ENCODE measurements around the gene HAL. TPM values are rescaled to one million over a fixed set of nuclear protein-coding genes. Genes with fewer than 3 reads are reported as not detected.

The HAL gene
- polyA plus RNA-seq, 1 of the 3 experiments (the other 2 are of a cell fraction) = 0.08 TPM

GRCh38 chr12:95967301-95967700 is 28.8 kb downstream of the HAL start:
- no peak for DNase-seq
- no peaks in the 10 kb centered on the region for H3K9me2 ChIP-seq
- ChIA-PET POLR2A (no interaction called here), CTCF (interaction anchor here (1.8 to 10.3 kb wide), 2 partner anchors 31 to 51 kb away, joined by 8 to 105 read pairs; no protein-coding TSS in a partner anchor)
- no peaks in the 10 kb centered on the region for H4K20me1 ChIP-seq (ENCODE audit: insufficient read depth)
- H3K4me3 ChIP-seq (ENCODE audit: low read depth in 2 of 2, low read length in 1 of 2) = no peak overlapping the region; a peak in 1 of 4 replicates
- H3K4me1 ChIP-seq (ENCODE audit: control insufficient read depth in 1 of 2, insufficient read depth in 2 of 2, low read depth in 1 of 2, low read length in 1 of 2) = peaks cover 0 to 7% of the 10 kb centered on the region in 2 experiments; a peak in 2 of 4 replicates
- H3K27ac ChIP-seq (ENCODE audit: low read depth in 2 of 2, low read length in 1 of 2) = no peak overlapping the region
- no peaks in the 10 kb centered on the region for H3K9me3 ChIP-seq
- no peak overlapping the region for H3K9ac ChIP-seq
- no peak overlapping the region for H3K4me2 ChIP-seq
- no peaks in the 10 kb centered on the region for H3F3A ChIP-seq (replicated peaks; ENCODE audit: insufficient read depth)
- 66% methylated on average over 2 of the region's 2 CpGs for WGBS (ENCODE audit: low lambda C conversion rate)
- no peaks in the 10 kb centered on the region for H3K36me3 ChIP-seq (replicated peaks in 1 of 2; ENCODE audit: control insufficient read depth in 1 of 2, insufficient read depth in 2 of 2, low read length in 1 of 2)
- H2AFZ ChIP-seq (ENCODE audit: low read depth) = no peak overlapping the region
- no peaks in the 10 kb centered on the region for H3K27me3 ChIP-seq (ENCODE audit: insufficient read depth)
- TF ChIP-seq REST (IDR thresholded peaks at IDR 0.05; ENCODE audit: low read depth, low read length) = no peak
- no peak for TF ChIP-seq CTCF (IDR thresholded peaks at IDR 0.05)
- no peak for TF ChIP-seq EZH2phosphoT487 (IDR thresholded peaks at IDR 0.05; ENCODE audit: borderline replicate concordance, low read depth)
- TF ChIP-seq JUND (IDR thresholded peaks at IDR 0.05) = no peak
- no peak for TF ChIP-seq SIN3A (IDR thresholded peaks at IDR 0.05; ENCODE audit: borderline replicate concordance, low read depth, low read length)
- TF ChIP-seq NFIC (IDR thresholded peaks at IDR 0.05; ENCODE audit: borderline replicate concordance) = no peak
- TF ChIP-seq GABPA (IDR thresholded peaks at IDR 0.05; ENCODE audit: low read depth) = no peak
- no peak for TF ChIP-seq NRF1 (IDR thresholded peaks at IDR 0.05; ENCODE audit: low read depth, low read length)
- no peak for TF ChIP-seq MAX (IDR thresholded peaks at IDR 0.05; ENCODE audit: low read depth)
- TF ChIP-seq SMC3 (IDR thresholded peaks at IDR 0.05; ENCODE audit: low read depth, low read length) = no peak
- no peak for TF ChIP-seq RFX5 (IDR thresholded peaks at IDR 0.05; ENCODE audit: low read length)
- no peaks in the 10 kb centered on the region for H3K79me2 ChIP-seq (ENCODE audit: insufficient read depth)
